EL (cell line): ENCODE measurements around the gene HBE1.
"Not testable (repeated sequence)": the region's sequence is repeated elsewhere in the genome, so short reads cannot be mapped to it uniquely, and the experiment has no call there.

Experiments
- DNase-seq: peaks from one replicate; pipeline ENCODE4 v3.0.0-alpha.2; 2016

HBE1 gene

DNA sequence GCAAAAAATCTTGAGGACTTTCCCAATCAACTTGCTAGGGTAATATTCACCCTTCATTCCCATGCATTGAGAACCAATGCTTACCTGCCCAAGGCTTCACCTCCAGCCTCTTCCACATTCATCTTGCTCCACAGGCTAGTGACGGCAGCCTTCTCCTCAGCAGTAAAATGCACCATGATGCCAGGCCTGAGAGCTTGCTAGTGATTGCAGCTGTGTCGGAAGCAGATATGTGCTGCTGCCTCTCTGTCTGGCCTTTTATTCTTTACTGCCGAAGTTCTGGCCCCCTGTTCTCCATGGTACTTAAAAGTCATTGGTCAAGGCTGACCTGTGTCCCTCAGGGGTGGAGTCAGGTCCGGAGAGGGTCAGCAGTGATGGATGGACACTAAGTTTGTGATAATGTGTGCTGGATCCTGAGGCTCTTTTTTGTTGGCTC is at the start of gene HBE1:
TSS of gene HBE1 (minus strand) at position 231 of the 433 bp plus-strand sequence. CDS start at position 176, 55 bp downstream.
- DNase-seq = no peak

- DNase-seq = no peak
Observed at GRCh38 chr11:5317292-5317691, 47.5 kb upstream of the HBE1 start.

DNA sequence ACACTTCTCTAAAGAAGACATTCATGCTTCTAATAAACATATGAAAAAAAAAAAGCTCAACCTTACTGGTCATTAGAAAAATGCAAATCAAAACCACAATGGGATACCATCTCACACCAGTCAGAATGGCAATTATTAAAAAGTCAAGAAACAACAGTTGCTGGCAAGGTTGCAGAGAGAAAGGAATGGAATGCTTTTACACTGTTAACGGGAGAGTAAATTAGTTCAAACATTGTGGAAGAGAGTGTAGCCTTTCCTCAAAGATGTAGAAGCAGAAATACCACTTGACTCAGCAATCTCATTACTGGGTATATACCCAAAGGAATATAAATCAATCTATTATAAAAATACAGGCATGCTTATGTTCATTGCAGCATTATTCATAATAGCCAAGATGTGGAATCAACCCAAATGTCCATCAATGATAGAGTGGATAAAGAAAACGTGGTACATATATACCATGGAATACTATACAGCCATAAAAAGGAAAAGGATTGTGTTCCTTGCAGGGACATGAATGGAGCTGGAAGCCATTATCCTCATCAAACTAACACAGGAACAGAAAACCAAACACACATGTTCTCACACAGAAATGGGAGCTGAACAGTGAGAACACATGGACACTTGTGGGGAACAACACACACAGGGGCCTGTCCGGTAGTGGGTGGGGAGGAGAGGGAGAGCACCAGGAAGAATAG is 43.7 kb upstream of the HBE1 start:
- DNase-seq = not testable (repeated sequence)

GRCh38 chr11:5310423-5310822 is 40.7 kb upstream of the HBE1 start:
- no peak for DNase-seq

DNA sequence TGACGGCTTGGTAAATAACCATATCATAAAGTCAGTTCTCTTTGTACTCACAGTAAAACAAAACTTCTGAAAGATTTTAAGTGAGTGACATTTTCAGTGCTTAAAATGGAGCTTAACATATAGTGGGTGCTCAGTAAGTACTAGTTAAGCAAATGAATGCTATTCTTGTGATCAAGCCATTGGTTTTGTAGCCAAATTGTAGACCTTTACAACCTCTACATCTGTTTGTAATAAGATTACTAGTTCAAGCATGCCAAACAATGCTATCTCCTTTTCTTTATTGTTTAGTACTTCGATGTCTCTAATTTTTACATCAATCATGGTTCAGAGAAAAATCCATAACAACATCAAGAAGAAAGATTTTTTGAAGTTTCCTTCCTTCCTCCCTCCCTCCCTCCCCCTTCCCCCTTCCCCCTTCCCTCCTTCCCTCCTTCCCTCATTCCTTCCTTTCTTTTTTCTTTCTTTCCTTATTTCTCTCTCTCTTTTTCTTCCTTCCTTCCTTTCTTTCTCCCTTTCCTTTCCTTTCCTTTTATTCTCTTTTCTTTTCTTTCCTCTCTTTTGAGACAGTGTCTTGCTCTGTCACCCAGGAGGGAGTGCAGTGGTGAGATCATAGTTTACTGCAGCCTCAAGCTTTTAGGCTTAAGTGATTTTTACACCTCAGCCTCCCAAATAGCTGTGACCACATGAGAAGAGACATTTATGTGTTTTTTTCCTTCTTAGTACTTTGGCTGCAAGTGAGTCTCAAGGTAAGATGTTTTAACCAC is 37.7 kb upstream of the HBE1 start:
- DNase-seq = no peak

DNA sequence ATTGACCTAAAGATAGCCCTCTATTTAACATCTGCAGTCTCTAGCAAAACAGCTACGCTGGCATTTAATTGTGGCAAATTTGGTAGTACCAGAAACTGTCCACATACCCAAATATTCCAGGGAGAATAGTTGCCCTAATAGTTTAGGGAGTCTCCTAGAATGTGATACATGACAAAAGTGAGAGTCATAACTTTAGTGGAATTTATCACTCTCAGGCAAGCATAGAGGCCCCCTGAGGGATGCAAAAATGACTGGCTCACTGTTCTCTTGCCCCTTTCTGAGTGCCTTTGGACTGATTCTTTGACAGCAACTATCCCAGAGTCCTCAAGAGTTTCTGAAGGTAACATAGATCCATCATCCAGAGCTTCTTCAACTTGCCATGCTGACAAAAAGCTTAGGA is 34.3 kb upstream of the HBE1 start:
- DNase-seq = peak; percentile 24

- DNase-seq = no peak
Observed at GRCh38 chr11:5303626-5304025, 33.9 kb upstream of the HBE1 start.

- no peak for DNase-seq
Observed at GRCh38 chr11:5301846-5302245, 32.1 kb upstream of the HBE1 start, which contains the start of gene OR51B4. Gene OR51B4 (minus strand): TSS chr11:5301946. CDS start chr11:5301946, 0 bp downstream.

DNA sequence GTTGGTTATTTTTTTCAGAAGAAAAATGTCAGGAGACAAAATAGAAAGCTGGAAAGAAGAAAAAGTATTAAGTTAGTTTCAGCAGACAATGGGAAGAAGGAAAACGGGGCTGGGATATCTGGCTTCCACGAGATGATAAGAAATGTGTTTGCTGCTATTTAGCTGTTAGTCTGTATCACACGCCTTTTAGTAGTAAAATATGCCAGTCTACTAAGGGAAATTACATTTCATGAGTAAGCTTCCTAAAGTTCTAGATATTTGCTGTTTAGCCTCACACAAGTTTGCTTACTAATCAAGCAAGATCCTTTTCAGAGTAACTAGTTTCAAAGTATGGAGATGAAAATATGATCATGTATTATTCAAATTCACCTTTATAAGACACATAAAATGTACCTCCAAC is 30.5 kb upstream of the HBE1 start:
- no peak for DNase-seq

DNA sequence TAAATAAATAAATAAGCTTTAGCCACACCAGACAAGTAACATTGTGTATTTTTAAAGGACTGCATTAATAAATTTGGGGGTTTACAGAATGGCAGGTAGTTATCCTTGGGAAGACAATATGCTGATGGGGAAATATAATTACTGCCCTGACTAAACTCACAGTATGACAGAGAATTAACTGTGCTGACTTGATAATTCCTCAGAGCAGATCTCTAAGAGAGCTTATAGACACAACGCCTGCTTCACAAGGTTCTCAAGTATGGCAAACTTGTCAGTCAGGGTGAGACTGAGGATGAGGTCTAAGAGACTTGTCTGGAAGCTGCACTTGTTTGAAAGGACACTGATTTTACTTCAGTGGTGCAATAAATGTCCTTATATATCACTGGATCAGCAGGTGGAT is 28.7 kb upstream of the HBE1 start:
- DNase-seq = no peak

DNA sequence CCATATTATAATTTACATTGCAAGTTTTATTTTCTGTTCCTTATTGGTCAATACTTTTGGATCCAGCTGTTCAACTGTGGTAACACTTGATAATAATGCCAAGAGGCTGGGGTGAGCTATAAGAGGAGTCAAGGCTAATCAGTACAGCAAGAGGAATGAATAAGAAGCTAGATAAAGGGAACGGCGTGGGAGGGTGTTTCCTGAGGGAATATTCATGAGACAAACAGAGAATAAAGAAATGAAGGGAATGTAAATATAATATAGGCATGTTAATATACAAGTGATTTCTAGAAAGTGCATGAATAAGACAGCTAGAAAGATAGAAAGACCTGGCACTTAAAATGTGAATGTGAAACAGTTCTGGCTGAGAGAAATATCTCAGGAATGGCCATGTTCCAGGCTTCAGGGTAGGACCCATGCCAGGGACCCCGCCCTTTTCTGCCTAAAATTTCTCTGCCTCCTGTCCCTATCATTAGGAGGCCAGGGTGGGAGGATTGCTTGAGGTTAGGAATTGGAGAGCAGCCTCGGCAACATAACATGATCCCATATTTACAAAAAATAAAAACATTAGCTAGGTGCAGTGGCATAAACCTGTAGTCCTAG is 28.1 kb upstream of the HBE1 start:
- DNase-seq = no peak

- not testable (repeated sequence) for DNase-seq
Observed at GRCh38 chr11:5294342-5294995, 24.7 kb upstream of the HBE1 start.

GRCh38 chr11:5293028-5293427 is 23.3 kb upstream of the HBE1 start:
- DNase-seq = peak; percentile 15

- peak; percentile 55 for DNase-seq
Observed at GRCh38 chr11:5291207-5291838, 21.6 kb upstream of the HBE1 start.

DNA sequence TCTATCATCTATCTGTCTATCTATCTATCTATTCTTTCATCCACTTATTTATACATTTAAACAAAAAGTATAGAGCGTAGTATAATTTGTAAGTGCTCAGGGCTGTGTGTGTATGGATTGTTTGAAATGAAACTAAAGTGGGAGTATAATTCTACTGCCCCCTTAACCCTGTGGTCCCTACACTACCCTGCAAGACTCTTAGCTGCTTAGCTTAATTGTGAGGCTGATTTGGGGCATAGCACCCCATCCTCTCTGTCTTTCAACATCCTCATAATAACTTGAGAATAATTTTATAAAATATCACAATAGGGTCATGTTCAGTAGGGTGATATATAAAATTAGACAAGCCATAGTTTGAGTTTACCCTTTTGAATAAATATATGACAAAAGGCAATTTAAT is 20.4 kb upstream of the HBE1 start:
- DNase-seq = no peak

DNA sequence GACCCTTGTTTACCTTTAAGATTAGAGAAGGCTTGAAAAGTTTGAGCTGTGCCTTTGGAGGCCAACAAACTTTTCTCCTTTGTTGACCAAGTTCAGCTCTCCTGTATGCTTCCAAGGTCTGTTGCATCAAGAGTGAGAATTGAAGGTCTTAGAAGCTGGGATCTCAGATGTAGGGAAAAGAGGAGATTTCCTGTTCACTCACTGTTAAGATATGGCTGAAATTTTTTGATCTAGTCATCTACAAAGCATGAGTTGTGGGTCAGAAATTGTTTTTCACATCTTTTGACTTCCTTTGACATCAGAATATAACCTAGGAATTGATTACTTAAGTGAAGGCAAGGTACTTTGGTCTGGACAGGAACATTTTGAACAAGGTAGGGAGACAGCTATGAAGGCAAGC is 20.0 kb upstream of the HBE1 start:
- peak; percentile 48 for DNase-seq

GRCh38 chr11:5288906-5289550 is 19.3 kb upstream of the HBE1 start:
- peak; percentile 53 for DNase-seq

- peak; percentile 43 for DNase-seq
Observed at GRCh38 chr11:5288108-5288905, 18.6 kb upstream of the HBE1 start.

DNA sequence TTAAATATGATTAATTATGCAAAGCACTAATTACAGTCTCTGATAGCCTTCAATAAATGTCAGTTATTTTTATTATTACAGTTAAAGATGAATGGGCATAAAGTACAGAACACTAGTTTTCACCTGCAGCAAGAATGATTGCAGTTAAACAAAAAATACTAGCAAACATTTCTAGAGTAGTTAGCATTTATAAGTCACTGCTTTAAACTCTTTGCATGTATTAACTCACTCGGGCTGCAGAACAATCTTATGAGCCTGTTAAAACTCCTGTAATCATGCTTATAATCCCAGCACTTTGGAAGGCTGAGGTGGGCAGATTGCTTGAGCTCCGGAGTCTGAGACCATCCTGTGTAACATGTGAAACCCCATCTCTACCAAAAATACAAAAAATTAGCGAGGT is 17.2 kb upstream of the HBE1 start:
- DNase-seq = no peak

GRCh38 chr11:5286351-5286750 is 16.6 kb upstream of the HBE1 start:
- DNase-seq = no peak

DNA sequence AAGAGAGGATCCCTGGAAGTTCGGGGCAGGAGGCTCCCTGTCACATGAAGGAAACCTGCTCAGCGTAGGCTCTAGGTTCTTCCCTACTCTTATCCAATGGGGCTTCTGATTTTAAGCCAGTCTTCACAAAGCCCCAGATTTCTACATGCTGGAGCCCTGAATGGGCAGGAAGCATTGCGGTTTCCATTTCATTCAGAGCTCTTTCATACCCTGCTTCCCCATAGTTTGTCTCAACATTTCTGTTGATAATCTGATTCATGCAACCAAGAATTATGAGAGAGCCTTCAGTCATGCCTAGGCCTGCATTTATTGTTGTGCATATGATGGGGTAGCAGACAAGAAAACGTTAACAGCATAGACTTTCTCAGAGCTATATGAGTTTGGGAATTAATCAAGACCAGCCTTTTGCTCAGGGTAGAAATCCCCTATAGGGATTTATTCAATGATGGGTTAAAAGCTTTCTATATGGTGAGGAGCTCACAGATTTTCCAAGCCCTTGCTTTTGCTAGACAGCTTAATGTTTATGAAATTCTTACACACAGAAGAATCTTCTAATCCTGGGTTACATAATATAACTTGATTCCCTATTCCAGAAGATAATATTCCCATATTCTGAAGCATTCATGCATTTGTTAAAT is 16.1 kb upstream of the HBE1 start:
- no peak for DNase-seq
